ENCODE measurements around the gene P3H1.

Gene P3H1

GRCh38 chr1:42739753-42740700, 26.8 kb downstream of the P3H1 start, which contains the start of gene CLDN19:
CLDN19 (minus strand) TSS chr1:42740236; CDS start chr1:42740063, 173 bp downstream.
- DNase-seq (ENCODE audit: low read depth in 1 of 2, low spot score in 1 of 2): no peak
- in situ Hi-C loops (cut with HindIII; ENCODE audit: low pct_unique_long_range_greater_than_20kb, low sequenced_read_pairs): no loop called here
- TF ChIP-seq JUND (IDR thresholded peaks at IDR 0.05; ENCODE audit: low read depth): no peak

GRCh38 chr1:42738678-42739226, 28.1 kb downstream of the P3H1 start:
- no peak for DNase-seq (ENCODE audit: low read depth in 1 of 2, low spot score in 1 of 2)
- no peak for TF ChIP-seq JUND (IDR thresholded peaks at IDR 0.05; ENCODE audit: low read depth)
- in situ Hi-C loops (cut with HindIII; ENCODE audit: low pct_unique_long_range_greater_than_20kb, low sequenced_read_pairs): no loop called here

- DNase-seq (ENCODE audit: low read depth in 1 of 2, low spot score in 1 of 2): no peak
- no peak for TF ChIP-seq JUND (IDR thresholded peaks at IDR 0.05; ENCODE audit: low read depth)
- in situ Hi-C loops (cut with HindIII; ENCODE audit: low pct_unique_long_range_greater_than_20kb, low sequenced_read_pairs): no loop called here
Observed at GRCh38 chr1:42737986-42738677, 28.7 kb downstream of the P3H1 start.

- no peak for TF ChIP-seq JUND (IDR thresholded peaks at IDR 0.05; ENCODE audit: low read depth)
- in situ Hi-C loops (cut with HindIII; ENCODE audit: low pct_unique_long_range_greater_than_20kb, low sequenced_read_pairs): no loop called here
- DNase-seq (ENCODE audit: low read depth in 1 of 2, low spot score in 1 of 2): peak in 1 of 2 experiments; percentile 49
Observed at GRCh38 chr1:42737257-42737656, 29.6 kb downstream of the P3H1 start.

- in situ Hi-C loops (cut with HindIII; ENCODE audit: low pct_unique_long_range_greater_than_20kb, low sequenced_read_pairs): no loop called here
- no peak for DNase-seq (ENCODE audit: low read depth in 1 of 2, low spot score in 1 of 2)
- no peak for TF ChIP-seq JUND (IDR thresholded peaks at IDR 0.05; ENCODE audit: low read depth)
Observed at GRCh38 chr1:42736571-42737200, 30.1 kb downstream of the P3H1 start.

- no peak for TF ChIP-seq JUND (IDR thresholded peaks at IDR 0.05; ENCODE audit: low read depth)
- in situ Hi-C loops (cut with HindIII; ENCODE audit: low pct_unique_long_range_greater_than_20kb, low sequenced_read_pairs): no loop called here
- DNase-seq (ENCODE audit: low read depth in 1 of 2, low spot score in 1 of 2): no peak
Observed at GRCh38 chr1:42736152-42736551, 30.7 kb downstream of the P3H1 start.

- in situ Hi-C loops (cut with HindIII; ENCODE audit: low pct_unique_long_range_greater_than_20kb, low sequenced_read_pairs): no loop called here
- TF ChIP-seq JUND (IDR thresholded peaks at IDR 0.05; ENCODE audit: low read depth): no peak
- no peak for DNase-seq (ENCODE audit: low read depth in 1 of 2, low spot score in 1 of 2)
Observed at GRCh38 chr1:42735477-42736105, 31.2 kb downstream of the P3H1 start.

- DNase-seq (ENCODE audit: low read depth in 1 of 2, low spot score in 1 of 2): no peak
- TF ChIP-seq JUND (IDR thresholded peaks at IDR 0.05; ENCODE audit: low read depth): no peak
- in situ Hi-C loops (cut with HindIII; ENCODE audit: low pct_unique_long_range_greater_than_20kb, low sequenced_read_pairs): no loop called here
Observed at GRCh38 chr1:42735056-42735455, 31.8 kb downstream of the P3H1 start.

- in situ Hi-C loops (cut with HindIII; ENCODE audit: low pct_unique_long_range_greater_than_20kb, low sequenced_read_pairs): no loop called here
- no peak for TF ChIP-seq JUND (IDR thresholded peaks at IDR 0.05; ENCODE audit: low read depth)
- no peak for DNase-seq (ENCODE audit: low read depth in 1 of 2, low spot score in 1 of 2)
Observed at GRCh38 chr1:42734201-42735035, 32.4 kb downstream of the P3H1 start.

GRCh38 chr1:42733415-42734200, 33.2 kb downstream of the P3H1 start:
- DNase-seq (ENCODE audit: low read depth in 1 of 2, low spot score in 1 of 2): no peak
- TF ChIP-seq JUND (IDR thresholded peaks at IDR 0.05; ENCODE audit: low read depth): no peak
- in situ Hi-C loops (cut with HindIII; ENCODE audit: low pct_unique_long_range_greater_than_20kb, low sequenced_read_pairs): no loop called here

Data from T47D (cell line).